ACC112 (cell line): ENCODE results near the gene WASF1.

Experiments used
- H2AFZ ChIP-seq: fragments of 200-600 bp; sonication (generic); one replicate; pipeline ENCODE4 v1.6.0; 2017; ENCODE audit warnings: antibody characterized with exemption, low read length; ENCODE audit not compliant: unreplicated experiment
- H3K27ac ChIP-seq: fragments of 200-600 bp; sonication (generic); 2 replicates; pipeline ENCODE4 v1.5.1; 2014; ENCODE audit warnings: low read depth, mild to moderate bottlenecking, antibody characterized with exemption, low read length, moderate library complexity
- H3K27me3 ChIP-seq: fragments of 200-600 bp; sonication (generic); 2 replicates; pipeline ENCODE4 v1.6.1; 2014; ENCODE audit warnings: mild to moderate bottlenecking, antibody characterized with exemption, low read length, moderate library complexity, mixed read lengths; ENCODE audit not compliant: insufficient read depth
- H3K36me3 ChIP-seq: fragments of 200-600 bp; sonication (generic); 2 replicates; pipeline ENCODE4 v1.6.1; 2016; ENCODE audit warnings: mild to moderate bottlenecking, antibody characterized with exemption, low read length, moderate library complexity, mixed read lengths; ENCODE audit not compliant: insufficient read depth
- H3K4me1 ChIP-seq: fragments of 200-600 bp; sonication (generic); one replicate; pipeline ENCODE4 v1.6.1; 2016; ENCODE audit warnings: low read length, mixed read lengths; ENCODE audit not compliant: insufficient read depth, unreplicated experiment, control insufficient read depth
- H3K4me3 ChIP-seq: fragments of 200-600 bp; sonication (generic); 2 replicates; pipeline ENCODE4 v1.5.1; 2014; ENCODE audit warnings: mild to moderate bottlenecking, low read depth, low read length
- H3K79me2 ChIP-seq: fragments of 200-600 bp; sonication (generic); one replicate; pipeline ENCODE4 v1.6.0; 2016; ENCODE audit warnings: low read length; ENCODE audit not compliant: control insufficient read depth, unreplicated experiment, insufficient read depth

The WASF1 gene

DNA sequence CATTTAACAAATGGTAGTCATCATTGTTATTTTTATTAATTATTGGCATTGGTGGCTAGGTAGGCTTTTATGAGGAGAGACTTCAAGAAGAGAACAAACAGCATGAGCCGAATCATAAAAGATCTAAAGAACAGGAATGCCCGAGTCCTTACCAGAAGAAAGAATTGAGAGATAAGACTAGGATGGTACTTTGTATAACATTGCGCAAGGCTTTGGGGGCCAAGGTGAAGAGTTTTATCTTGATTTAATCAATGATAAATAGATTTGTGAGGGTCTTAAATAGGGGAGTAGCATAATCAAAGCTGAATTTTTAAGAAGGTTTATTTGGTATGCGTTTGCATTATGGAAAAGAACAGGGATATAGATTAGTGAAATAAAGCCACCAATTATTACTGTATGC is 16.2 kb upstream of the WASF1 start:
- H3K79me2 ChIP-seq, result peaks cover 32% of the 10 kb centered on the region
- H3K27ac ChIP-seq, result no peak overlapping the region
- no peaks in the 10 kb centered on the region for H3K27me3 ChIP-seq
- H3K36me3 ChIP-seq, result peaks cover 9% of the 10 kb centered on the region
- H2AFZ ChIP-seq, result no peak overlapping the region
- H3K4me1 ChIP-seq, result no peaks in the 10 kb centered on the region
- H3K4me3 ChIP-seq, result no peak overlapping the region

DNA sequence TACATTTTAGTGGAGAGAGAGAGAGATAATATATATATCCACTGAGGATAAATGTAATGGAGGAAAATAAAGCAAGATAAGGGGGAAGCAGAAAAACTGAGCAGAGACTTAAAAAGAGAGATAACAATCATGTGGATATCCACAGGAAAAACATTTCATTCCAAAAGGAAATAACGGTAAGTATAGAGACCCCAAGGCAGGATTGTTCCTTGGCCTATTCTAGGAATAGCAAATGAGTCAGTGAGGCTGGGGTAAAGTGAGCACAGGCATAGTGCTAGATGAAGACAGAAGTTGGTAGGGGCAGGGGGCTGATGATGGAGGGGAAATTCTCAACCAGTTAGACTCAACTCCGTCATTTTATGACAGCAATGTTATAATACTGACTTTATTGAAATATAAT is 12.0 kb upstream of the WASF1 start:
- Histone ChIP-seq H3K4me1 (no peaks in the 10 kb centered on the region), H3K79me2 (peaks cover 59% of the 10 kb centered on the region), H3K36me3 (peaks cover 2% of the 10 kb centered on the region), H3K27me3 (no peaks in the 10 kb centered on the region), H3K4me3 (no peak overlapping the region), H2AFZ (no peak overlapping the region), H3K27ac (no peak overlapping the region)

DNA sequence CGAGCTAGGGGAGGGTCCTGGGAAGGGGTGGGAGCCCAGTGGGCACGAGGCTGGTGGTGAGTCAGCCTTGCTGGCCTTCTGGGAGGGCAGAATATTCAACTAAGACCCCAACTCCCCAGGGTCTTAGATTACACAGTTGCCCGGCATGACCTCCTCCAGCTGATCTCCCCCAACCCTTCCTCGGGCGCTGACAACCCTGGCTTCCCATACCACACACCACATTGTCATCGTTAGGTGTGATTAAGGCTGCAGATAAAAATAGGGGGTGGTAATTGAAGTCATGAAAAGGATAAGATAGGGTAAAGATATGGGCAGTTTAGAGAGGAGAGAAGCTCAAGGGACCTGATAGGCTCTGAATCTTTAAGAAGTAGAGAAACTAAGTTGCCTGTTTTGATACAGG is 11.3 kb upstream of the WASF1 start:
- no peaks in the 10 kb centered on the region for H3K4me1 ChIP-seq
- no peaks in the 10 kb centered on the region for H3K27me3 ChIP-seq
- no peak overlapping the region for H3K27ac ChIP-seq
- H3K4me3 ChIP-seq, result no peak overlapping the region
- H2AFZ ChIP-seq, result no peak overlapping the region
- H3K36me3 ChIP-seq, result peaks cover 2% of the 10 kb centered on the region
- peaks cover 62% of the 10 kb centered on the region for H3K79me2 ChIP-seq

DNA sequence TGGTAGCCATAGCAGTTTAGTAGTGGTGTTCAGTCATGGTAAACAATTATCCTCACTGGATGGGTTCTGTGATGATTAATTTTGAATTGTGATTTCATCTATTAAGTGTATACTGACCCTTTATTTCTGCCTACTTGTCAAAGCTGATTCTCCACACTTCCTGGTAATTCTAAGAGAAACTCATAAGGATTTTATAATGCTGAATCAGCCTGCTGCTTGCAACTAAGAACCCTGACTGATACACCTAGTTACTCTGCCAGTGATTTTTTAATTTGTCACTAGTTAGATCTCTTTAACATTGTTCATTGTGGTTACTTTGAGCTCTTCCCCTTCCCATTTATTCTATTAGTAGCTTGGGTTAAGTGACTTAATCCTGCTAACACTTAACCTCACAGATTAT is 9.3 kb upstream of the WASF1 start:
- H3K27ac ChIP-seq, result no peak overlapping the region
- H3K36me3 ChIP-seq, result peaks cover 2% of the 10 kb centered on the region
- H3K4me1 ChIP-seq, result peaks cover 11% of the 10 kb centered on the region
- peaks cover 74% of the 10 kb centered on the region for H3K79me2 ChIP-seq
- H3K4me3 ChIP-seq, result no peak overlapping the region
- no peaks in the 10 kb centered on the region for H3K27me3 ChIP-seq
- no peak overlapping the region for H2AFZ ChIP-seq

DNA sequence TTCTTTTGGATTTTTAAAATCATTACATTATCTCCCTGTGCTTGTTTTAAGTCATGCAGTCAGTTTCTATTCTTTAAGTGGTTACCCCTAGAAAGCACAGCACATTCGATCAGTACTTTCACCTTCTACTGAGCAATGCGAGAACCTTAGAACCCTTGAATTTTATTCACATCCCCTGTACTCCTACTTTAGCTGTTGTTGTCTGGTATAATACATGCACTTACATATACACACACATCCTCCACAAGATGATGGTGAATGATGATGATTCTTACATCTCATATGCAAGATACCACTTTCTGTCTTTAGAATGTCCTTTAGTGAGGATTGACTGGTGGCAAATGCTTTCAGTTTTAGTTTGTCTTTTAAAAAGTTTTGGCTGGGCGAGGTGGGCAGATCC is 6.4 kb upstream of the WASF1 start:
- Histone ChIP-seq H3K4me3 (peak overlapping the region; percentile 11; the same call in 1 of the 2 replicates), H3K79me2 (peaks cover 93% of the 10 kb centered on the region), H3K36me3 (no peaks in the 10 kb centered on the region; the same call in none of the 2 replicates), H3K27ac (no peak overlapping the region), H3K4me1 (peaks cover 34% of the 10 kb centered on the region), H2AFZ (no peak overlapping the region), H3K27me3 (no peaks in the 10 kb centered on the region)

DNA sequence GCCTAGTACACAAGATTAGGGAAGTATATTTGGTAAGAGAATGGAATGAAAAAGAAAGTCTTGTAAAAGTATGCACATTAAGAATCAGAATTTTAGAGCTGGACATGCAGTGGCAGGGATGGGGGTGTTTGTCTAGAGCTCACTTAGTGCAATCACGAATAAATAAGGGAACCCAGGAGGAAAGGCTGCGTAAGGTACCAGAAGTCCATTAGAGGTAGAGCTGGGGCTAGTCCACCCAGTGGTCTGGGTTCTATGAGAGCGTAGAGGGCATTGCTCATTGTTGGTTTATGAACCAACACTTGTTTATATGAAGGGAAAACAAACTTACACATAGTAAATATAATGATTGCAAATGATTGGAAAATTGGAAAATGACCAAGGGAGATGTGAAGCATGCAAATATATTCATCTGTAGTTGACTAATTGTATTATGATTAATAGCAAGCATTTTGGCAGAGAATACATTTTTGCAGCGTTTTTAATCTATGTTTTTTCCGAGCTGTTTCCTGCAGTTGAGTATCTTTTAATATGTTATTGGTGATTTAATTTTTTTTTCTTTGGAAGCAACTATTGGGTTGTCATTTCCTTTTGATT is 3.9 kb upstream of the WASF1 start:
- no peak overlapping the region for H2AFZ ChIP-seq
- H3K79me2 ChIP-seq, result peaks cover 87% of the 10 kb centered on the region
- no peaks in the 10 kb centered on the region; the same call in none of the 2 replicates for H3K36me3 ChIP-seq
- H3K27ac ChIP-seq, result no peak overlapping the region
- H3K27me3 ChIP-seq, result no peaks in the 10 kb centered on the region
- peaks cover 34% of the 10 kb centered on the region for H3K4me1 ChIP-seq
- 0 out of 2 replicates have a peak overlapping the region, but pooled peaks have one; percentile 2 for H3K4me3 ChIP-seq

DNA sequence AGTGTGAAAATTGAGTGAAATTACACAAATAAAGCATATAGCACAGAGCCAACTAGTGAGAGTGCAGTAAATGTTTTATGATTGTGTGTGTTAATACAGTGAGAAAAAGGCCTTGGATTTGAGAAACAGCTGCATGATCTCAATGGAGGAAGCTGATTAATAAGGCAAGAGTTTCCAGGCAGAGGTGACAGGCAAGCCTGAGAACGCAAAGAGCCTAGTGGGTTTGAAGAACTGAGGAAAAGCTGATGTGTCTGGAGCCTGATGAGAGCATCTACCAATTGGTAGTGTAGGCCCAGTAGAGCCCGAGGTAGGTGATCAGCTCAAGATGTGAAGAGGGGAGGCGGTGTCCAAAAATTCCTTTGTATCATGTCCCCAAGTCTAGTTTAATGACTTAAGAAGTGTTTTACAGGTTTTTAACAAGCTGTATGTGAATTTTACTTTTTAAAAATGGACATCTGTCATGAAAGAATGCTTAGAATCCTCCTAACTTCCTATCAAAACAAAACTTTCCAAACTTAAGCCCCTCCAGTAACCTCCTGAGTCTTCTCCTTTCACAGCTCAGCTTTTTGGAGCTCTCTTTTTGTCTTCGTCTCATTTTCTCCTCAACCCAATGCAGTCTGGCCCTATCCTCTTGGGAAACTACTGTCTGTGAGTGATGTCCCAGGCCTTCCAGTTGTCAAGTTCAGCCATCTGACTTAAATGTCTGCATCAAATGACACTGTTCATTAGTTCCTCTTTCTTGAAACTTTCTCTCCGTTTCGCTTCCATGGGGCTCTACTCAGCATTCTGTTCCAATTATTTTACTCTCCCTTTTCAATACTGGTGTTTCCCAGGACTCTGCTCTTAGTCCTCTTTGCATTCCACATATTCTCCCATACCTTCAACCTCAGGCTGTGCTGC is 1.9 kb upstream of the WASF1 start:
- Histone ChIP-seq H3K4me1 (peaks cover 45% of the 10 kb centered on the region), H3K27ac (no peak overlapping the region)

DNA sequence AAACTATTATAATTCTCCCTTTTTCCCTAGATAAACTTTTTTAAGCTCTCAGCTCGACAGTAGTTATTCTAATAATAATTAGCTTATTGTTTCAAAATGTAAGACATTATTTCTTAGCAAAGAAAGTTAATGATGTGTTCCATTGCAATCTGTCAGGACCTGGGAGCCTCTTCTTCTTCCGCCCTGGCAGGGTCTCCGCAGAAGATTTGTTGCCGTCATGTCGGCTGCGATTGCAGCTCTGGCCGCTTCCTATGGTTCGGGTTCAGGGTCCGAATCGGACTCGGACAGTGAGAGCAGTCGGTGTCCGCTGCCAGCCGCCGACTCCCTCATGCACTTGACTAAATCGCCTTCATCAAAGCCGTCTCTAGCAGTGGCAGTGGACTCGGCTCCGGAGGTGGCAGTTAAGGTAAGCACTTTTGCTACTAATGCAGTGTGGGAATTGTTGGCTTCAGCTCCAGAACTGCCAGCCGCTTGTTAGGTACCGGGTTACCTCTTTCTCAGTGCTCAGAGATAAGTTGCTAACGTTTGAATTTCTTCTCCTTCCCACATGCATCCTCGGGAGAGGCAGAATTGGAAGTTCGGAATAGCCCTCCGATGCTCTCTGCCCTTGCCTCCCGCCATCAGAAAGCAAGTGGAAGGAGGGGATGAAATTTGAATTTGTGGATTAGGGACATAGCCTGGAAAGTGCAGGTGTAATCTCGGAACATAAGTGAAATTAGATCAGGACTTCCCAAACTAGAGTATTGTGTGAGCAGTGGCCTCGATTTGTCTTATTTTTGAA is 948 bp upstream of the WASF1 start, which contains the start of gene CDC40:
CDC40 (plus strand) TSS at position 200 of the 781 bp plus-strand sequence; CDS start at position 218, 18 bp downstream.
- H3K79me2 ChIP-seq, result peaks cover 75% of the 10 kb centered on the region
- H3K36me3 ChIP-seq, result no peaks in the 10 kb centered on the region
- peaks cover 45% of the 10 kb centered on the region for H3K4me1 ChIP-seq
- peak within 1 kb of the TSS; percentile 82 for H3K27ac ChIP-seq
- H3K4me3 ChIP-seq, result peak within 1 kb of the TSS; percentile 89
- peak within 1 kb of the TSS; percentile 84 for H2AFZ ChIP-seq
- no peaks in the 10 kb centered on the region for H3K27me3 ChIP-seq

More for the DNA sequence above, 1.9 kb upstream of the WASF1 start:
- H3K4me3 ChIP-seq, result peak overlapping the region; percentile 89
- no peaks in the 10 kb centered on the region; the same call in 1 of the 2 replicates for H3K36me3 ChIP-seq
- peaks cover 81% of the 10 kb centered on the region for H3K79me2 ChIP-seq
- H3K27me3 ChIP-seq, result no peaks in the 10 kb centered on the region
- H2AFZ ChIP-seq, result no peak overlapping the region

DNA sequence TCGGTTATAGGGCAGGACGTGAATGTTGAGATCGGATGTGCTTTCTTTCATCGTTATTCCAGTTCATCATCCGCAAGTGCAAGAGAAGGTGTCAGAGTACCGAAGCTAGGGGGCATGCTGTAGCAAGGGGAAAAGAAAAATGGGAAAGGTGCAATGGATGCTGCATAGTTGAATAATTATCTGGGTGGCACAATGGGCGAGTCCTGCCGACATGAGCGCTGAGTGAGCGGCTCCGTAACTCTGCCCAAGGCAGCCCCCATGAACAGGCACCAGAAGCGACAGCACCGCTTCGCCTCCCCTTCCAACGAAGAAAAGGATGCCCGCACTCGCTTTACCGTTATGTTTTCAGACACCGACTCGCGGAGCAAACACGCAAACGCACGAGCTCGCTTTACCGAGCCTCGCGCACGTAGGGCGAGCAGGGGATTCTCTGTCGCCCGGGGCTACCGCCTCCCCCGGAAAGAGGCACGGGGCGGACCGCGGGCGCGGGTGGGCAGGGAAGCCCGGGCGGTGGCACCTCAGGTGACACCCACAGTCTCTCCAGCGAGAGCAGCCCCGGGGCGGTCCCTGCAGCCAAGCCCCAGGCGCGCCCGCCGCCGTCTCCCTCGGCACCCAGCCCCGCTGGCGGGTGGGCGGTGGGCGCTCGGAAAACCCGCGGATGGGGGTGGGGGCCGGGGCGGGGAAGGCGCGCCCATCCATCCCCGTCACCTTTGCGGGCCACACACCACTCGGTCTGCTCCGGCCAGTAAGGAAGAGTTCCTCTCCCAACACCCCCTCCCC is 654 bp downstream of the WASF1 start:
- Histone ChIP-seq H3K27ac (peak overlapping the region; percentile 82; the same call in 1 of the 2 replicates), H2AFZ (peak overlapping the region; percentile 84), H3K27me3 (no peaks in the 10 kb centered on the region), H3K4me3 (peak overlapping the region; percentile 89), H3K36me3 (no peaks in the 10 kb centered on the region), H3K4me1 (peaks cover 34% of the 10 kb centered on the region), H3K79me2 (peaks cover 76% of the 10 kb centered on the region)
